Caco-2 (cell line): ENCODE results near the gene FUCA1. TPM values are rescaled to one million over a fixed set of nuclear protein-coding genes. Genes with fewer than 3 reads are reported as not detected.

ENCODE experiments used
- BruUV-seq: library from RNA; stranded (reverse); fragments of 400-500 nt; replicated peaks from 2 replicates; lab custom pipeline; 2021; lab: Mats Ljungman, UMichigan
- CTCF ChIA-PET: fragments of 300-600 bp; sonication (Branson Sonifier 250); formaldehyde crosslinking; loops from one replicate; lab custom pipeline; 2022; ENCODE audit warnings: antibody characterized with exemption; lab: Charles Lee
- POLR2A ChIA-PET: fragments of 300-600 bp; sonication (Branson Sonifier 250); formaldehyde crosslinking; loops from one replicate; lab custom pipeline; 2022; ENCODE audit warnings: antibody characterized with exemption; lab: Charles Lee
- DNase-seq, 2 experiments: peaks; one replicate each; pipeline versions ENCODE4 v3.0.0 to v3.0.0-alpha.2; 2020 to 2022
- H3K27me3 ChIP-seq: replicated peaks from 2 replicates; pipeline ENCODE4 v1.6.0; 2011; ENCODE audit warnings: low read length; ENCODE audit not compliant: control insufficient read depth, insufficient read depth
- H3K36me3 ChIP-seq: 2 replicates; pipeline ENCODE4 v1.5.1; 2011; ENCODE audit warnings: low read length; ENCODE audit not compliant: control insufficient read depth, insufficient read depth
- H3K4me1 ChIP-seq: fragments of 250-450 bp; sonication (Bioruptor Pico); 2 replicates; pipeline ENCODE4 v1.5.1; 2020; ENCODE audit warnings: mild to moderate bottlenecking
- H3K4me3 ChIP-seq: 2 replicates; pipeline ENCODE4 v1.5.1; 2011; ENCODE audit warnings: low read depth, mild to moderate bottlenecking, control low read depth, low read length
- H3K9me3 ChIP-seq: fragments of 250-450 bp; sonication (Bioruptor Pico); 2 replicates; pipeline ENCODE4 v1.5.1; 2020; ENCODE audit warnings: mild to moderate bottlenecking, moderate library complexity
- H3K27ac Mint-ChIP-seq: one replicate; pipeline ENCODE4 v1.8.0; 2022; ENCODE audit warnings: mixed read lengths; ENCODE audit not compliant: unreplicated experiment
- H3K27me3 Mint-ChIP-seq: one replicate; pipeline ENCODE4 v1.8.0; 2022; ENCODE audit warnings: mixed read lengths; ENCODE audit not compliant: insufficient read depth, unreplicated experiment
- H3K36me3 Mint-ChIP-seq: one replicate; pipeline ENCODE4 v1.8.0; 2022; ENCODE audit warnings: mild to moderate bottlenecking, mixed read lengths; ENCODE audit not compliant: insufficient read depth, unreplicated experiment
- H3K4me1 Mint-ChIP-seq: one replicate; pipeline ENCODE4 v1.8.0; 2022; ENCODE audit warnings: low read depth, mixed read lengths; ENCODE audit not compliant: unreplicated experiment
- H3K4me3 Mint-ChIP-seq: one replicate; pipeline ENCODE4 v1.8.0; 2022; ENCODE audit warnings: mild to moderate bottlenecking, moderate library complexity, mixed read lengths; ENCODE audit not compliant: unreplicated experiment
- H3K9me3 Mint-ChIP-seq: one replicate; pipeline ENCODE4 v1.8.0; 2022; ENCODE audit warnings: mixed read lengths; ENCODE audit not compliant: unreplicated experiment
- CTCF ChIP-seq, 2 experiments: fragments of 200-600 bp in 1 of 2; IDR thresholded peaks; 1 replicate in 1 of 2; 2 replicates in 1 of 2; pipeline versions ENCODE4 v1.5.1 to v1.8.0; 2011 to 2022; ENCODE audit warnings: antibody characterized with exemption in 1 of 2, control low read depth in 1 of 2, inconsistent platforms in 1 of 2, low read depth in 1 of 2, low read length in 1 of 2, mild to moderate bottlenecking in 1 of 2, moderate library complexity in 1 of 2; ENCODE audit not compliant: insufficient read depth in 1 of 2, severe bottlenecking in 1 of 2, unreplicated experiment in 1 of 2
- intact Hi-C: fragments of 100-400 bp; cut with micrococcal nuclease; formaldehyde crosslinking; loops from one replicate; pipeline ENCODE4 v1.10.0; 2022; ENCODE audit not compliant: unreplicated experiment
- total RNA-seq: library from RNA; stranded (reverse); gene quantifications from 2 replicates; pipeline ENCODE4 v1.2.3, GENCODE V29; 2022

Gene FUCA1
- total RNA-seq, 1 experiment from 2014 or later: 25.5 TPM

DNA sequence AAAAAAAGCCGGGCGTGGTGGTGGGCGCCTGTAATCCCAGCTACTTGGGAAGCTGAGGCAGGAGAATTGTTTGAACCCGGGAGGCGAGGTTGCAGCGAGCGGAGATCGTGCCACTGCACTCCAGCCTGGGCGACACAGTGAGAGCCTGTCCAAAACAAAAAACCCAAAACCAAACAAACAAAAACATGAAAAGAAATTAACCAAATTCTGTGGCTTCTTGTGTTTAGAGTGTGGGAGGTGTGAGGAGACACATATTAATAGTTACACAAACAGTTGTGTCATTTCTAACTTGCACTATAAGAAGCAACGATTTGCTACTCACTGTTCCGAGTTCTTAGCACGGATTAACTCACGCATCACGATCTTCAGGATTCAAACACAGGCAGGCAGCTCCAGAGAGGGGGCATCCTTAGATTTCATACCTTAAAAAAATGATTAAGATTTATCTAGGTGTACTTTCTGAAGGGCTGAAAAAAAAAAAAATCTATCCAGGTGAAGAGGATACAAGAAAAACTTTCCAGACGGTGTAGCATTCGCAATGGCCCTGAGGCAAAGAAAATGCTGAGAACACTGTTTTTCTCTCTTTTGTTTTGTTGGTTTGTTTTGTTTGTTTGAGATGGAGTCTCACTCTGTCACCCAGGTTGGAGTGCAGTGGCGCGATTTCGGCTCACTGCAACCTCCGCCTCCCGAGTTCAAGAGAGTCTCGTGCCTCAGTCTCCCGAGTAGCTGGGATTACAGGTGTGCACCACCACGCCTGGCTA is 42.1 kb downstream of the FUCA1 start:
- POLR2A ChIA-PET: interaction anchor here (0.6 to 1.3 kb wide), 9 partner anchors 12 to 818 kb away, joined by 3 to 11 read pairs (median 5); partner anchors contain the start of genes GALE and PNRC2
- peak overlapping the region; percentile 88 for H3K27ac Mint-ChIP-seq
- H3K27me3 Mint-ChIP-seq: no peaks in the 10 kb centered on the region
- Histone ChIP-seq H3K4me1 (no peaks in the 10 kb centered on the region), H3K27me3 (no peaks in the 10 kb centered on the region), H3K36me3 (no peaks in the 10 kb centered on the region), H3K4me3 (peak overlapping the region; percentile 76), H3K9me3 (no peaks in the 10 kb centered on the region)
- peaks cover 6% of the 10 kb centered on the region for H3K36me3 Mint-ChIP-seq
- intact Hi-C loops: loop anchor here (1.0 kb wide), 1 partner anchor 17 kb away; no protein-coding TSS in a partner anchor
- no peaks in the 10 kb centered on the region for H3K4me1 Mint-ChIP-seq
- BruUV-seq: no TSS peak
- CTCF ChIA-PET: interaction anchor here (0.6 to 0.7 kb wide), 4 partner anchors 12 to 324 kb away, joined by 3 read pairs; no protein-coding TSS in a partner anchor
- H3K9me3 Mint-ChIP-seq: no peaks in the 10 kb centered on the region
- TF ChIP-seq CTCF (IDR thresholded peaks at IDR 0.05; ENCODE audit: insufficient read depth in 1 of 2, low read depth in 1 of 2, low read length in 1 of 2, severe bottlenecking in 1 of 2, unreplicated experiment in 1 of 2): no peak
- H3K4me3 Mint-ChIP-seq: peak overlapping the region; percentile 85
- no peak for DNase-seq

GRCh38 chr1:23825076-23825761 is 42.9 kb downstream of the FUCA1 start, which contains the start of gene HMGCL:
Gene HMGCL (minus strand): TSS chr1:23825429. CDS start chr1:23825415, 14 bp downstream.
- H3K4me1 Mint-ChIP-seq: no peaks in the 10 kb centered on the region
- H3K36me3 Mint-ChIP-seq: peaks cover 6% of the 10 kb centered on the region
- no peaks in the 10 kb centered on the region for H3K9me3 Mint-ChIP-seq
- ChIA-PET CTCF (interaction anchor here (0.5 to 0.7 kb wide), 6 partner anchors 13 to 325 kb away, joined by 3 read pairs; partner anchors contain the start of gene GALE), POLR2A (interaction anchor here (0.6 to 1.3 kb wide), 9 partner anchors 13 to 819 kb away, joined by 3 to 11 read pairs (median 5); partner anchors contain the start of genes GALE and PNRC2)
- TF ChIP-seq CTCF (IDR thresholded peaks at IDR 0.05; ENCODE audit: insufficient read depth in 1 of 2, low read depth in 1 of 2, low read length in 1 of 2, severe bottlenecking in 1 of 2, unreplicated experiment in 1 of 2): no peak
- intact Hi-C loops: loop anchor here (1.0 kb wide), 1 partner anchor 16 kb away; no protein-coding TSS in a partner anchor
- peak within 1 kb of the TSS; percentile 76 for H3K4me3 ChIP-seq
- no peaks in the 10 kb centered on the region for H3K36me3 ChIP-seq
- peak within 1 kb of the TSS; percentile 88 for H3K27ac Mint-ChIP-seq
- no peaks in the 10 kb centered on the region for H3K9me3 ChIP-seq
- H3K4me1 ChIP-seq: no peaks in the 10 kb centered on the region
- no TSS peak for BruUV-seq
- DNase-seq: peak; percentile 83 to 85
- H3K27me3 ChIP-seq: no peaks in the 10 kb centered on the region
- H3K27me3 Mint-ChIP-seq: no peaks in the 10 kb centered on the region
- H3K4me3 Mint-ChIP-seq: peak within 1 kb of the TSS; percentile 85

DNA sequence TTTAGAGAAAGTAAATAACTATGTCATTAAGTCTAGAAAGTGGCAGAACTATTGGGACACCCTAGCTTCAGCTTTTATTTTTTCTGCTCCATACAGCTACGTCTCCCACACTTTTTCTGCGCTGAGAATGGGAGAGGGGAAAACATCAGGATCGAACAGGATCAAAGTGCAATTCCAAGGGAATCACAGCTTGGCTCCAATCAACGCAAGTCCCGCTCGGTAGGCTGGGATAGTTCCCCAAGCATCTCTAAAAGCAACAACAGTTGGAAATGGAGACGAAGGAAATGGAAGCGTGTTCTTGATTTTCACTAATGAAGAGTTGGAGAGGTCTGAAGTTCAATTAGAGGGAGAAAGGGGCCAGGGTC is 43.4 kb downstream of the FUCA1 start:
- no peaks in the 10 kb centered on the region for H3K36me3 ChIP-seq
- no peaks in the 10 kb centered on the region for H3K9me3 Mint-ChIP-seq
- ChIA-PET POLR2A (interaction anchor here (0.5 to 1.3 kb wide), 3 partner anchors 25 to 102 kb away, joined by 3 to 5 read pairs (median 5); partner anchors contain the start of genes GALE and PITHD1), CTCF (interaction anchor here (0.5 to 0.6 kb wide), 3 partner anchors 24 to 321 kb away, joined by 3 to 4 read pairs (median 3); partner anchors contain the start of gene GALE)
- no peaks in the 10 kb centered on the region for H3K9me3 ChIP-seq
- peak overlapping the region; percentile 85 for H3K4me3 Mint-ChIP-seq
- no peak for TF ChIP-seq CTCF (IDR thresholded peaks at IDR 0.05; ENCODE audit: insufficient read depth in 1 of 2, low read depth in 1 of 2, low read length in 1 of 2, severe bottlenecking in 1 of 2, unreplicated experiment in 1 of 2)
- peaks cover 6% of the 10 kb centered on the region for H3K36me3 Mint-ChIP-seq
- H3K4me3 ChIP-seq: peak overlapping the region; percentile 76
- no peaks in the 10 kb centered on the region for H3K4me1 ChIP-seq
- H3K27me3 Mint-ChIP-seq: no peaks in the 10 kb centered on the region
- peak overlapping the region; percentile 88 for H3K27ac Mint-ChIP-seq
- no peaks in the 10 kb centered on the region for H3K4me1 Mint-ChIP-seq
- TSS peak; percentile 82 for BruUV-seq
- DNase-seq: no peak
- intact Hi-C loops: loop anchor here (1.0 kb wide), 1 partner anchor 15 kb away; no protein-coding TSS in a partner anchor
- no peaks in the 10 kb centered on the region for H3K27me3 ChIP-seq
